PC-9 (cell line): ENCODE results near the gene APBA1.

ENCODE experiments used
- CTCF ChIP-seq: fragments of 200-600 bp; sonication (generic); conservative IDR thresholded peaks from 2 replicates; pipeline ENCODE4 v1.6.1; 2017; ENCODE audit warnings: mixed run types, antibody characterized with exemption, mild to moderate bottlenecking, moderate library complexity
- EZH2 ChIP-seq: fragments of 200-600 bp; sonication (generic); IDR thresholded peaks from 2 replicates; pipeline ENCODE4 v1.8.0; 2017; ENCODE audit warnings: antibody characterized with exemption, low read depth

- TF ChIP-seq CTCF (no peak), EZH2 (no peak)
Observed at GRCh38 chr9:69382135-69382534, 290.0 kb downstream of the APBA1 start.
